Measurements from ENCODE around the gene NINL.
"Not testable (repeated sequence)": the region's sequence is repeated elsewhere in the genome, so short reads cannot be mapped to it uniquely, and the experiment has no call there.

NINL gene

DNA sequence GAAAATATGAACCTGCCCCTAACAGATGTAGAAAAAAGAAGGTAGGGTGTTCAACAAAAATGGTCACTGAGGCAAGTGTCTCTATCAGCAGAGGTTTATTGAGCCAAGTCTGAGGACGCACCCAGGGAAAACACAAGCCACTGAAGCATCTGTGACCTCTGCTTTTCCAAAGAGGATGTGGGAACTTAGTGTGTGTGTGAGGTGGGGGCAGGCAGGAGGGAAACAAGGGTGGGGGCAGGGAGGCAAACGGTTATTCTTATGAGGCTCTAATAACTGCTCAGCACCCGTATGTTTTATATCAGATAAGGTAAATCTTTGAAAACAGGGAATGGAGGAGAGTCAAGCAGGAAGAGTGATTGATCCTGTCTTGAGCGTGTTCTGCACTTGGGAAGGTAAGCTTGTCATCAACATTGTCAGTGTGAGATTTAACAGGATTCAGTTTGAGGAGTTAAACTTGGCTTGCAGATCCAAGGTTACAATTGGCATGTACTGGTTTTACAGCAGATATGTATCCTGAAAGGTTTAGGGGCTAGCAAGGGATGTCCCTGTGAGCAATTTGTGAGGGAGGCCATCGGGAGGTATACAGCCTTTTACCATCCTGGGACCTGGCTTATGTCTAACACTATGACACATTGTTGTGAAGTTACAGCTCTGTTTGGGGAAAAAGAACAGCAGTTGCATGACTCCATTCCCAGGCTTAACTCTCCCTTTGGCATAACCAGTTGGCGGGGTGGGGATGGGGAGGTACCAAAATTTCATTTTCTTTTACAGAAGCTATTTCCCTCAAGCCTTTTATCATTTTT is 33.7 kb downstream of the NINL start:
- DNase-seq = no peak

- DNase-seq = not testable (repeated sequence)
Observed at GRCh38 chr20:25550645-25551337, 34.5 kb downstream of the NINL start.

DNA sequence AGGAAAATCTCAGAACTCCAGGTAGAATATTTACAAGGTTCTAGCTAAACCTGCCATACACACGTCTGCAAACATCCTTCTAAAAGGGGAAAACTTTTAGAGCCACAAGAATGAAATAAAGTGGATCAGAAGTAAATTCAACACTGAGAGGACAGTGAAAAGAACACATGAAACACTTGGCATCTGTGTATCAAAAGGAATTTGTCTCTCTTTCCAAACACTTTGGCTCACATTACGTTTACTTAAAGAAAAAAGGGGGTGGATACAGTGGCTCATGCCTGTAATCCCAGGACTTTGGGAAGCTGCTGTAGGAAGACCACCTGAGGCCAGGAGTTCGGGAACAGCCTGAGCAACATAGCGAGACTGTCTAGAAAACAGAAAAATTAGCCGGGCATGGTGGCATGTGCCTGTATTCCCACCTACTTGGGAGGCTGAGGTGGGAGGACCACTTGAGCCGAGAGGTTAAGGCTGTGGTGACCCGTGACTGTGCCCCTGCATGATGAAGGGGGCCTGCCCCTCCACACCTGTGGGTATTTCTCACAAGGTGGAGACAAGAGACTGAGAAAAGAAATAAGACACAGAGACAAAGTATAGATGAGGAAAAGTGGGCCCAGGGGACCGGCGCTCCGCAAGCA is 35.4 kb downstream of the NINL start:
- DNase-seq = no peak

DNA sequence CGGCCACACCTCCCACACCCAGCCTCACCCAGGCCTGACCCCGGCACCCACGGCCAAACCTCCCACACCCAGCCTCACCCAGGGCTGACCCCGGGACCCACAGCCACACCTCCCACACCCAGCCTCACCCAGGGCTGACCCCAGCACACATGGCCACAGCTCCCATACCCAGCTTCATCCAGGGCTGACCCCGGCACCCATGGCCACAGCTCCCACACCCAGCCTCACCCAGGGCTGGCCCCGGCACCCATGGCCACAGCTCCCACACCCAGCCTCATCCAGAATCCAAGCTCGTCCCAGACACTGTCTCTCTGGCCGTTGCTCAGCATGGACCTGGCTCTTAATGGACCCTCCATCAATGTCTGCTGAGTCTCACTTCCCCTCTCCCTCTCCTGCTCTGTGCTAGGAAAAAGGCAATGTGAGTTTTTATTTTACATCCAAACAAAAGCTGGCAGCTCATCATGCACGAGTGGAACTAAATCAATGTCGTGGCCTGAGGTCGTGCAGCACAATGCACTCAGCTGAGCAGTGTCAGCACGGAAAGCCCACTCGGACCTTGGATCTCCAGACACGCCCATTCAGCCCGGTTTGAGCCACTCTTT is 36.1 kb downstream of the NINL start:
- DNase-seq = no peak

DNA sequence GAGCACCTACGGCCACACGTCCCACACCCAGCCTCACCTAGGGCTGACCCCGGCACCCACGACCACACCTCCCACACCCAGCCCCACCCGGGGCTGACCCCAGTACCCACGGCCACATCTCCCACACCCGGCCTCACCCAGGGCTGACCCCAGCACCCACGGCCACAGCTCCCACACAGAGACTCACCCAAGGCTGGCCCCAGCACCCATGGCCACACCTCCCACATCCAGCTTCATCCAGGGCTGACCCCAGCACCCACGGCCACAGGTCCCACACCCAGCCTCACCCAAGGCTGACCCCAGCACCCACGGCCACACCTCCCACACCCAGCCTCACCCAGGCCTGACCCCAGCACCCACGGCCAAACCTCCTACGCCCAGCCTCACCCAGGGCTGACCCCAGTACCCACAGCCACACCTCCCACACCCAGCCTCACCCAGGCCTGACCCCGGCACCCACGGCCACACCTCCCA is 36.7 kb downstream of the NINL start:
- no peak for DNase-seq

DNA sequence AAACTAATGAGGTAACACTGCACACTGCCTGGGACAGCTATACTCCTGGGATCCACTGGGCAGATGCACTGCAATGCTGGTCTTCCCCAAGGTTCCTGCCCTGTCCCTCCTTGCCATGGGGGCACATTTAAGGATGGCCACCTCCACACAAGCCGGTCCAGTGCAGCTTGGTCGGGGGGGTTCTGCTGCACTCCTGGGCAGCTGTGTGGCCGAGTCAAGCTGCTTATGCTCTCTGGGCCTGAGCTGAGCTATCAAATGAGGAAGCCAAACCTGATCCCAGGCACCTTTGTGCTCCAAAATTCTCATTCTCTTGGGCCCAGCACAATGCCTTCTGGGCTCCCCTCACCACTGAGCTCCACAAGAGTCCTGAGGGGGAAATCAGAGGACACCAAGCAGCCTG is 37.3 kb downstream of the NINL start:
- no peak for DNase-seq

DNA sequence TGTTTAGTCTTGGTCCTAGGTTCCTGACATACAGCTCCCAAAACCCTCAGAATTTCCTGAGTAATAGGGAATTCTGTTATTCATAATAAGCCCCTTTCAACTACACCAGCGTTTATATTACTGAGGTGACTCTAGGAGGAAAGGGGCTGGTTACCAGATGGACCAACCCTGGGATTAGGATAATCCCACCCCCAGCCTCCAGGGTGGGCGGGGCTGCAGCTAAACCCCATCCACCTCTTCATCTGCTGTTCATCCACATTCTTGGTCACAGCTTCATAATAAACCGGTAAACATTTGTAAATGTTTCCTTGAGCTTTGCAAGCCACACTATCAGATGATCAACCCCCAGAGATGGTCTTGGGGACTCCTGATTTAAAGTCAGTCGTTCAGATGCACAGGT is 38.3 kb downstream of the NINL start:
- no peak for DNase-seq

GRCh38 chr20:25546048-25546447 is 39.3 kb downstream of the NINL start:
- DNase-seq = no peak

- no peak for DNase-seq
Observed at GRCh38 chr20:25545171-25545570, 40.2 kb downstream of the NINL start.

DNA sequence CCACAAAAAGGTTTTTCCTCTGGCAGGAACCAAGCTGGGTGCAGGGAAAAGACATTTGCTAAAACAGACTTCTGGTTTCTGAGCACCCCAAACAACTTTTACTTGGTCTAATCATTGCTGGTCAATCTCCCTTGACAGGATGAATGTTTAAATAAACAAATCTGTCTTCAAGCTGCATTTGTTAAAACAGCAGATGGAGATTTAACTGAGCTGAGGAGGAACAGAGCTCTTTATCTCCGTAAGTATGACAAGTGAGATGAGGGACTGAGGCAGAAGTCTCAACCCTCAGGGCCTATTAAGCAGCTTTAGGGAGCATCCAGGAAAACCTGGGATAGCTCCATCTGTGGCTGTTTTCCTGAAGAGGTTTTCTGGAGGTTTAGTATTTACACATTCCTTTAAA is 40.6 kb downstream of the NINL start:
- no peak for DNase-seq

GRCh38 chr20:25544311-25544710 is 41.0 kb downstream of the NINL start:
- DNase-seq = no peak

DNA sequence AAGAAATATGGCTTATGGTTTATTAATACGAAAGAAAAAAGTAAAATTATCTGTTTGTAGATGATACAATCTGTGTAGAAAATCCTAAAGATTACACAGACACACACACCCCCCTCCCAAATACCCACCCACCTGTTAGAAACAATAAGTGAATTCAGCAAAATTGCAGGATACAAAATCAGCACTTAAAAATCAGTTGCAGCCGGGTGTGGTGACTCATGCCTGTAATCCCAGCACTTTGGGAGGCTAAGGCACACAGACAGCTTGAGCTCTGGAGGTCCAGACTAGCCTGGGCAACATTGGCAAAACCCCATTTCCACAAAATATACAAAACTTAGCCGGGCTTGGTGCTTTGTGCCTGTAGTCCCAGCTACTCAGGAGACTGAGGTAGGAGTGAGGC is 42.3 kb downstream of the NINL start:
- DNase-seq = no peak

DNA sequence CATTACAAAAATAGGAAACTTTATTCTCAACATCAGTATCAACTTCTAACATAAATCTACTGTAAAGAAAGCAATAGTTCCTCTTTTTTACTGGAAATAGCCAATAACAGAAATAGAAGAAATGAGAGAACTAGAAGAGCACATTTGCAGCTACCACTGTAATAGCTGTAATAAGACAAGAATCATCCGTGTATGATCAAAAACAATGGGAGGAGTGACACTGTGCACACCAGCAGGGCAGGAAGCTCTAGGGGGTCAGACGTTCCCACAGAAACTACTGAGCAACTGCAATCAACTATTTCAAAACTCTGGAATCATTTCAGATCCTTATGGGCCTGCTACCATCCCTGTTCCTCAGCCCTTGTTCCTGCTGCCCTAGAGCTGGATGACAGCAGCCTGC is 43.7 kb downstream of the NINL start:
- DNase-seq = no peak

DNA sequence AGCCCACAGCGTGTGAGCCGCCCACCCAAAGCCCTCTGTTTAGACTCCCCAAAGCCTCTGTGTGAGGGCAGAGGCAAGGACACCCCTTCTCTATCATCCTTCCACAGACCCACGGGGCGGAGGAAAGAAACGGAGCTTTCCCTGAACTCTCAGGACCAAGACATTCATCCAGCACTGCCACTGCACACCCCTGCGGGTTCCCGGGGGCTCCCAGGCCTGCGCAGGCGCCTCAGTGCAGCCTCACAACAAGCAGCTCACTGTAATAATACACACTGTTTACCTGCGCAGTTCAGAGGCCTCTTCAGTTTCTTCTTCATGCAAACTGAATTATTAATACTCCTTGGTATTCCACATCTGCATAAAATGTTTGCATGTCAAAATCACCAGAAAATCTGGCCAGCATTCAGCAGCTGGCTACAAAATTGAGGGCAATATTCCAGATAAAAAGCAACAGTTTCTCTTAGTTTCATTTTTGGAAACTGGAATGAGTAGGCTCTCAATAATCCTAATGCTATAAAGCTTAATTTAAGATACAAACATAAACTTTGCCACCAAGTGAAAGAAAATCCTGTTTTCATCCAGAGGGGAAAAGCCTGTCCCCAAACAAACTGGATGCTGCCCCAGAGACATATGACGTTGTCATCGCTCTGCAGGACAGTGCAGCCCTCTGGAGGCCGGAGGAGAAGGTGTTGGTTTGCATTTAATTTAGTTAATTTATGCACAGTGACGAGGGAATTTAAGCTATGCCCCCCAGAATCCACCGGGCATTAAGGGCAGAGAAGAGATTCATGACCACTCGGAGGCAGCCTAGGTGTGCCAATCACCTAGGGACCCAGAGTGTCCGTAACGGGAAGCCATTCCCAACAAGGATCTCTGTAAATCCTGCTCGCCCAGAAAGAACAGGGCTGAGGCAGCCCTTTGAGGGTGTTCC is 45.3 kb downstream of the NINL start:
- no peak for DNase-seq

DNA sequence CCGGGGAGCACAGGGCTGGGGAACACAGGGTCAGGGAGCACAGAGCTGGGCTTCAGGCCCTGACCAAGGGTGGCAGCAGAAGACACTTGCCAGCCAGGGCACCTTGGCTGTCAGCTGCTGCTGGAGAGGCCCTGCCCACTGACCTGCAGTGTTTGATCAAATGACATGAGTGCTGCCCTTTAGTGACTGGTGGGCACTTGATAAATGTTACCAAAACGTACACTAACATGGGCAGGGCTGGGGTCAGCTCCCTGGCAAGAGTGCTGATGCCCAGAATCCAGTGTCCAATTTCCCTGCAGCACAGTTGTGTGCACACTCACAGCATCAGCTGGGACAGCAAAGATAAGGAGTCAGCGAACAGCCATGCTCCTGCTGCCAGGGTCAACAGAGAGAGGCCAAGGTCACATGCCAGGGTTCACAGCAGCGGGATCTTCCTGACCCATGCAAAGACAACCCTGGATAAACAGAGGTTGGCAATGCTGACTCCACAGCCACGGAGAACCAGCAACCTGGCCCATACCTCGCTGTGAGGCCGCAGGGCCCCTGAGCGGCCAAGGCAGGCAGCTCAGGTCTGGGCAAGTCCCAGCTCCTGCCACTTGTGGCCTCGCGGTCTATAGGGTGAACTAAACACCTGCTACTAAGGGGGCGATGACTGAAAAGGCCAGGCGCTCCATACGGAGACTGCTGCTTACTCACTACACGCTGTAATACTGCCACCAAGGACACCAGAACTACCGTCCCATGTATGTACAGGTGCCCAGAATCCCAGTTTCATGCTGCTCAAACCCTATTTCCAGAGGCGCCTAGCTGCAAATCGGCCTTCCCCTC is 46.3 kb downstream of the NINL start:
- no peak for DNase-seq

DNA sequence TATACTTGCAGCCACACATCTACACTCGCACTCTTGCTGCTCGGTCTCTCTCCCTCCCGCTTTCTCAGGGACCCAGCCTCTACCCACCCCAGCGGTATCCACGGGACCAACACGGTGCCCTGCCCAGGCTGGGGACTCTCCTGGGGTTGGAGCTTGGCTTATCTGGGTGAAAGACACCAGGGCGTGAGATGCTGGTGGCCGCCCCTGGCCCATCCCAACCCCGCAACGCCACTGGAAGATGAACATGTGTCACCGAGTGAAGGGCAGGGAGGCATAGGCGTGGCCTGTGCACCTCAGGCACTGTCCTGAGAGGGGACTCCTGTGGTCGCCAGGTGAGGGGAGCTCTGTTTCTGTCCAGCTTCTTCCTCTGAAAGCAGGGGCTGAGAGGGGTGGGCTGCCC is 47.4 kb downstream of the NINL start:
- no peak for DNase-seq

DNA sequence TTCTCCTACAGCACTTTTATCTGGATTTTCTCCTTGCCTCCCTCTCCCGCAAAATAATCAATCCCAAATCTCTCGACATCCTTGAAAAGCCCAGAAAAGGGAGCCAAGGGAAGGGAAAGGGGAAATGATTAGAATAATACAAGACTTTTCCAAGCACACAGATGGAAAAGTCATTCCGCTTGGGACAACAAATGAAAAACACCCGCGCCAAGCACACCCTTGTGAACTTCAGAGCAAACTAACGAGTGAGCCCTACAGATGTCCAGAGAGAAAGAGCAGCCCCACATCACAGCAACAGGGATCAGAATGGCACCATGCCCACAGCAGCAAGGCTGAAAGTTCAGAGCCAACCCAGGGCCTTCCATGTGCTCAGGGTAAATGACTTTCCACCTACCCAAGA is 49.6 kb downstream of the NINL start:
- DNase-seq = no peak

- no peak for DNase-seq
Observed at GRCh38 chr20:25534845-25535244, 50.5 kb downstream of the NINL start.

- no peak for DNase-seq
Observed at GRCh38 chr20:25533920-25534700, 51.2 kb downstream of the NINL start.

DNA sequence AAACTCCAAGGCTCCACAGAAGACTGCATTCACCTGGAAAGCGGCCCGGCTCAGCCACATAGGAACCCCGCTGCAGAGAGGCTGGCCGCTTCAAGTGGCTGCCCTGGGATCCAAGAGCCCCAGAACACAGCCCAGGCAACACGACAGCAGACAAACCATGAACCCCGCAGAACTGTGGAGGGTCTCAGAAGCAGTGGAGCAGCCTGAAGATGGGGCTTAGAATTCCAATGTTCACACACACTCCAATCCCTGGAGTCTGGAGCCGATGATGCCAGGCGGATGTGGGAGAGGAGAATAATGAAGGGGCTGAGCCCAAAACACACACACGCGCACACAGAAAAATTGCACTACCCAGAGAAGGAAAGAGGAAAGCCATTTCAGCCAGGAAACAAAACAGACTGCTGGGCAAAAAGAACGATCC is 52.4 kb downstream of the NINL start:
- DNase-seq = no peak
